Astrocyte of the cerebellum (primary cell): Measurements from ENCODE around the gene RNF144B.

Experiments
- DNase-seq: peaks from one replicate; pipeline ENCODE4 v3.0.0-alpha.2; 2011; ENCODE audit warnings: low read depth
- H3K4me3 ChIP-seq: 2 replicates; pipeline ENCODE4 v1.5.1; 2011; ENCODE audit warnings: mild to moderate bottlenecking, low read depth, low read length, moderate library complexity
- in situ Hi-C: cut with HindIII; loops from 2 replicates; pipeline ENCODE4 v1.10.0; 2017; ENCODE audit warnings: low sequenced_read_pairs
- TF ChIP-seq, protein P1 (sequence below): IDR thresholded peaks from 2 replicates; pipeline ENCODE4 v1.5.1; 2012; ENCODE audit warnings: low read length, low read depth, moderate library complexity, mild to moderate bottlenecking; ENCODE audit errors: missing control alignments

Gene RNF144B

DNA sequence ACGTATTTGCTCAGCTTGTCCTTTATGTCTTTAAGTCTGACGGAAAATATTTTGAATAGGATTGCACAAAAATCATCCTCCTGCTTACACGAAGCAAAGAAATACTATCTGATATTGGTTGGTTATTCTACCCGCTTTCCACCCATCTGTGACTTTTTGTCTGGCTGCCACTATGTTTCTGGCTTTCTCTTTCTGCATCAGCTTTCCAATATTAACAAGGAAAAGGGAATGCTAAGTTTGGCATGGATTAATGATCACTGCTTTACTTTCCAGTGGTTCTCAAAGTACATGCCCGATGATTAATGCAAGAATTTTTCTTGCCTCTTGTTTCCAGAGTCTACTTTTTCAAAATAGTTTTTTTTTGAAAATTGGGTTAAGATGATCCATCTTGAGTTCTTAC is 57.0 kb downstream of the RNF144B start:
- in situ Hi-C loops: no loop called here
- TF ChIP-seq, protein P1, sequence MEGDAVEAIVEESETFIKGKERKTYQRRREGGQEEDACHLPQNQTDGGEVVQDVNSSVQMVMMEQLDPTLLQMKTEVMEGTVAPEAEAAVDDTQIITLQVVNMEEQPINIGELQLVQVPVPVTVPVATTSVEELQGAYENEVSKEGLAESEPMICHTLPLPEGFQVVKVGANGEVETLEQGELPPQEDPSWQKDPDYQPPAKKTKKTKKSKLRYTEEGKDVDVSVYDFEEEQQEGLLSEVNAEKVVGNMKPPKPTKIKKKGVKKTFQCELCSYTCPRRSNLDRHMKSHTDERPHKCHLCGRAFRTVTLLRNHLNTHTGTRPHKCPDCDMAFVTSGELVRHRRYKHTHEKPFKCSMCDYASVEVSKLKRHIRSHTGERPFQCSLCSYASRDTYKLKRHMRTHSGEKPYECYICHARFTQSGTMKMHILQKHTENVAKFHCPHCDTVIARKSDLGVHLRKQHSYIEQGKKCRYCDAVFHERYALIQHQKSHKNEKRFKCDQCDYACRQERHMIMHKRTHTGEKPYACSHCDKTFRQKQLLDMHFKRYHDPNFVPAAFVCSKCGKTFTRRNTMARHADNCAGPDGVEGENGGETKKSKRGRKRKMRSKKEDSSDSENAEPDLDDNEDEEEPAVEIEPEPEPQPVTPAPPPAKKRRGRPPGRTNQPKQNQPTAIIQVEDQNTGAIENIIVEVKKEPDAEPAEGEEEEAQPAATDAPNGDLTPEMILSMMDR: no peak
- DNase-seq: no peak
- no peak overlapping the region for H3K4me3 ChIP-seq

DNA sequence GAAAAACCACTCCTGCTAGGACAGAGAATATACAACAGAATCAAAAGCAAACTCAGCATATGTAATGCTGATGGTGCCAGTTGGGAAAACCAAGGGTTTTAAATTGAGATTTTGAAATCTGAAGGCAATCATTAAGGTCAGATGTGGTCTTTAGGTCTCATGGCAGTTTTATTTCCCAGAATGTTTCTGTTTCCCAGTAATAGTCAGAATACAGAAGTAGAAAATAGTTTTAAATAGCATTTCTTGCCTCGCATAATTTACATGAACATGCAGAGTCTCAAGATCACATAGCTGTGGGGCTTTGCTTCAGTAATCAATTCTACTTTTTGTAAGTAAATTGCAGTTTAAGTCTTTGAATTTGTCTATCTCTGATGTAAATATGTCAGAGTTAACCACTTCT is 58.1 kb downstream of the RNF144B start:
- DNase-seq: no peak
- in situ Hi-C loops: no loop called here
- H3K4me3 ChIP-seq: no peak overlapping the region
- TF ChIP-seq, protein P1: no peak

DNA sequence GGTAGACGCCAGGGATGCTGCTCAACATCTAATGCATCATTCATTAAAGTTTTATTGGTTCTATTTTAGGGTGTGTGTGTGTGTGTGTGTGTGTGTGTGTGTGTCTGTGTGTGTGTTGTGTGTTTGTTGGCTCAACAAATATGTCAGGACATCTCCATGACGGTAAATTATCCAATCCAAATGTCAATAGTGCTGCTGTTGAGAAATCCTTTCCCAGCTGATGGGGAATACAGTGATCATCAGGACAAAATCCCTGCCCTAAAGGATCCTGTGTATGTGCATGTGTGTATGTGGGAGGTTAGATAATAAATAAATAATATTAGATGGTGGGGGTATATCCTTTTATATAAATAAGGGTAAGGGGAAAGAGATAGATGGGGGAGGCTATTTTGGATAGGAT is 59.6 kb downstream of the RNF144B start:
- TF ChIP-seq, protein P1: no peak
- H3K4me3 ChIP-seq: no peak overlapping the region
- DNase-seq: no peak
- in situ Hi-C loops: no loop called here

DNA sequence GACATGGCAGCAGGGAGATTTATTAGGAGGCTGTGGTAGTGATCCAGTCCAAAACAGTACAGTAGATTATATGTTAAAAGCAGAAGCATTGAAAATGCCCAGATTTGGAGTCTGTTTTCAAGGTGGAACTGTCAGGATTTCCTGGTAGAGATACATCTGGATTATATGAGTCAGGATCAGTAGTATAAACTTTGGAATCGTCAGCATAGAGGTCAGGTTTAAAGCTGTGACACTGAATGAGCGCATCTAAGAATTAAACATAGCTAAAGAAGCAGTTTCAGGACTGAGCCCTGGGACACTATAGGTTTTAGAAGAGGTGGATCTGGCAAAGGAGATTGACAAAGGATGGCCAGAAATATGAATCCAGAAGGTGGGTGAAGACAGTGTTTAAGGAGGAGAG is 60.4 kb downstream of the RNF144B start:
- H3K4me3 ChIP-seq: no peak overlapping the region
- no peak for DNase-seq
- TF ChIP-seq, protein P1: no peak
- in situ Hi-C loops: no loop called here

DNA sequence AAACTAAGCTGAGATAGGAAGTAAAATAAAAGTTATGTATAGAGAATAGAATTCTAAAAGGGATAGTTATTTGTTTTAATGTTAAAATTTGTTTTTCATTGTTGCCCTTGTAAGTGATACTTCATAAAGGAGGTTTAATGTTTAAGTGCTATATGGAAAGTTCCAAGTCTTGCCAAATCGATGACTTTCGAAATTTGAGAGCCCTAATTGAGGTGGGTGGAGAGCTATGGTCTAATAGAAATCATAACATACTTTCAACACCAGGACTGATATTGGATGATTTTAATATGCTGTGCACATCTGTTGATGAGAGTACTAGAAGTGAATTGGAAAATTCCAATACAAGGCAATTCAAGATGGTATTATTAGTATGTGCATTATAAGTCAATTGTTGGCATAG is 64.6 kb downstream of the RNF144B start:
- in situ Hi-C loops: no loop called here
- TF ChIP-seq, protein P1: no peak
- no peak overlapping the region for H3K4me3 ChIP-seq
- no peak for DNase-seq

DNA sequence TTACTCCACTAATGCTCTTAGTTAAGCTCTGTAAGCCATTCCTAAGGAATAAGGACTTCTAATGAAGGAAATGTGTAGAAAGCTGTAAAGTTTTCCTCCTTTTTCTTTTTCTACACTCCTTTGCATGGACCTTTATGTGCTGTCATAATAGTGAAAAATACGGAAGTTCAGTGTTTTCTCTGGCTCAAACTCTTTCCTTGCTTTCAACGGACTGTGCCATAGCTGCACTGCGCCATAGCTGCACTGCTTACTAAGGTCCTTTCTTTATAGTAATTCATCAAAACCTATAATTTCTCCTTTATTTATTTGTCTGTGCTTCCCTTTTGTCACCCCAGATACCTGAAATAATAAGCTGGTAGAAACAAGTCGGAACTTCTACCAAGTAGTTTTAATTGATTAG is 67.3 kb downstream of the RNF144B start:
- H3K4me3 ChIP-seq: no peak overlapping the region
- TF ChIP-seq, protein P1: no peak
- DNase-seq: no peak
- in situ Hi-C loops: no loop called here
